NCI-H524 treated with DMSO at 0.1 percent for 48 hours (cell line): ENCODE data around the gene IFT20.

Experiments
- DNase-seq: peaks from one replicate; lab custom pipeline; 2025; lab: John Stamatoyannopoulos, UW

Gene IFT20, protein sequence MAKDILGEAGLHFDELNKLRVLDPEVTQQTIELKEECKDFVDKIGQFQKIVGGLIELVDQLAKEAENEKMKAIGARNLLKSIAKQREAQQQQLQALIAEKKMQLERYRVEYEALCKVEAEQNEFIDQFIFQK

DNA sequence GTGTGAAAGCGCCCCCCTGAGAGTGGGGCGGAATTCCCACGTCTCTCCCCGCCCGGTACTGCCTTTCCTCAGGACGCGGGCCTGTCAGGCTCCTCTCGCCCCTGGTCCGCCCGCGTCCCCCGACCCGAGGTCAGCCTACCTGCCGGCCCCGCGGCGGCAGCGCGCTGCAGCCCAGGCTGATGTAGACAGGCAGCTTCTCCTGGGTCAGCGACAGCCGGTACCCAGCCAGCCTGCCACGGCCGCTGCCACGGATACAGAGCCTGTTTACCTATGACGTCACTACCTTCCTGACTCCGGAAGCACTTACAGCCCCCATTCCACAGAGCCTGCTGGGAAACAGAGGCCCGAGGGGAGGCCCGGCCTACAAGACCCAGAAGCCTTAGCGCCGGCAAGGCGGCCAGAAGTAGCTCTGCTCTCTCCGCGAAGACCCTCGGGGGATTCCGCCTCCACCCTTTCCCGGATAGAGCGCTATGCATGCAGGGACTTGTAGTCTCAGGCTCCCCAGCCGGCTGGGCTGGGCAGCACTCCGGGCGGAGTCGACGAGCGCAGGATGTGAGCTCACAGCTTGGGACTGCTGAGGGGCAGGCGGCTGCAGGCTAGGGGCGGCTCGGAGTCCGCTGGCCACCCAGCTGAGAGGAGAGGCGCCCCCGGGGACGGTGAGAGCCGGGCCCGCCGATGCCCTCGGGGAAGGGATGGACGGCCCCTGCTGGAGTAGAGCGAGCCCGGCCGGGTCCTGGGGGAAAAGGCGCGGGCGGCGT is at the start of gene IFT20, which contains the start of gene TNFAIP1:
TSS of gene IFT20 (minus strand) at position 272 of the 758 bp plus-strand sequence. CDS start 3,487 bp downstream, outside the sequence.
TSS of gene TNFAIP1 (plus strand) at position 561 of the 758 bp plus-strand sequence. CDS start 3,761 bp downstream, outside the sequence.
- peak; percentile 100 for DNase-seq

GRCh38 chr17:28385037-28385400 is 49.7 kb upstream of the IFT20 start:
- DNase-seq: no peak

GRCh38 chr17:28384281-28385036 is 49.2 kb upstream of the IFT20 start:
- DNase-seq: no peak

GRCh38 chr17:28381141-28381825 is 46.0 kb upstream of the IFT20 start:
- DNase-seq: no peak

- DNase-seq: no peak
Measured at GRCh38 chr17:28379814-28380801, 44.8 kb upstream of the IFT20 start.

GRCh38 chr17:28372945-28373274 is 37.6 kb upstream of the IFT20 start:
- DNase-seq: no peak

DNA sequence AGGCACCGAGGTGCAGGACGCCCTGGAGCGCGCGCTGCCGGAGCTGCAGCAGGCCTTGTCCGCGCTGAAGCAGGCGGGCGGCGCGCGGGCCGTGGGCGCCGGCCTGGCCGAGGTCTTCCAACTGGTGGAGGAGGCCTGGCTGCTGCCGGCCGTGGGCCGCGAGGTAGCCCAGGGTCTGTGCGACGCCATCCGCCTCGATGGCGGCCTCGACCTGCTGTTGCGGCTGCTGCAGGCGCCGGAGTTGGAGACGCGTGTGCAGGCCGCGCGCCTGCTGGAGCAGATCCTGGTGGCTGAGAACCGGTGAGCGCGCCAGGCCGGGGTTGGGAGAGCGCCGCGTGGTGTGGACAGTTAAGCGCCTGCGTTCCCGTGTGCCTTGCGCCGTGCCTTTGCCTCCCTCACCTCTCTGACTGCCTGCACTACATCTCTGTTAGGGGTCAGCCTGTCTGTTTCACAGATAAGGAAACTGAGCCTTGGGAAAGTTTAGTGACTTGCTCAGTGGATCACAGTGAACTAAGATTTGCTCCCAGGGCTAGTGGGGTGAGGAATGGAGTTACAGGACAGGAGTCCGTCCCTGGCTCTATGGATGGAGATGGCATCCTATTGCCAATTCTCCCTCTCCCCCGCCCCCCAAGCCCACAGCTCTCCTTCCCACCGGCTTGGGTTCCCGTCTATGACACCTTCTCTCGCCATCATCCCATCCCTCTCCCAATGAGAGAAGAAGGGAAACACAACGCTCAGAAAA is 37.1 kb upstream of the IFT20 start:
- no peak for DNase-seq

- peak; percentile 82 for DNase-seq
Measured at GRCh38 chr17:28371245-28372202, 36.3 kb upstream of the IFT20 start, which contains the start of gene SARM1. SARM1 (plus strand) TSS chr17:28371694; CDS start chr17:28372033, 339 bp downstream.

DNA sequence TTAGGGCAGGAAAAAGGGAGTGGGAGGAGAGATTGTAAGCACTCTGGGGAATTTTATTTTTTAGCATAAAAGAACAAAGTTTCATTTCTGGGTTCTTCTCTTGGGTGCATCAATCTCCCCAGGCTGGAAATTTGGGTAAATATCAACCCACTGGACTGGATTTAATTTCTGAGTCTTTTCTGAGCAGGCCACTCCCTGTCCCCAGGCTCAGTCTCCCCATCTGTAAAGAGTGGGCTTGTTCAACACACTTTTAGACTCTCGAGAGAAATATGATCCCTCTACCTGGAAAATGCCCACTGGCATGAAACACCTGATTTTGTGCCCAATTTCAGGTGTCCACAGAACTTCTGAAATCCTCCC is 35.5 kb upstream of the IFT20 start:
- no peak for DNase-seq

- DNase-seq: no peak
Measured at GRCh38 chr17:28370035-28370743, 34.9 kb upstream of the IFT20 start, which contains the start of gene VTN. VTN (minus strand) TSS chr17:28370307; CDS start chr17:28370203, 104 bp downstream.

- DNase-seq: no peak
Measured at GRCh38 chr17:28369684-28370034, 34.4 kb upstream of the IFT20 start.

DNA sequence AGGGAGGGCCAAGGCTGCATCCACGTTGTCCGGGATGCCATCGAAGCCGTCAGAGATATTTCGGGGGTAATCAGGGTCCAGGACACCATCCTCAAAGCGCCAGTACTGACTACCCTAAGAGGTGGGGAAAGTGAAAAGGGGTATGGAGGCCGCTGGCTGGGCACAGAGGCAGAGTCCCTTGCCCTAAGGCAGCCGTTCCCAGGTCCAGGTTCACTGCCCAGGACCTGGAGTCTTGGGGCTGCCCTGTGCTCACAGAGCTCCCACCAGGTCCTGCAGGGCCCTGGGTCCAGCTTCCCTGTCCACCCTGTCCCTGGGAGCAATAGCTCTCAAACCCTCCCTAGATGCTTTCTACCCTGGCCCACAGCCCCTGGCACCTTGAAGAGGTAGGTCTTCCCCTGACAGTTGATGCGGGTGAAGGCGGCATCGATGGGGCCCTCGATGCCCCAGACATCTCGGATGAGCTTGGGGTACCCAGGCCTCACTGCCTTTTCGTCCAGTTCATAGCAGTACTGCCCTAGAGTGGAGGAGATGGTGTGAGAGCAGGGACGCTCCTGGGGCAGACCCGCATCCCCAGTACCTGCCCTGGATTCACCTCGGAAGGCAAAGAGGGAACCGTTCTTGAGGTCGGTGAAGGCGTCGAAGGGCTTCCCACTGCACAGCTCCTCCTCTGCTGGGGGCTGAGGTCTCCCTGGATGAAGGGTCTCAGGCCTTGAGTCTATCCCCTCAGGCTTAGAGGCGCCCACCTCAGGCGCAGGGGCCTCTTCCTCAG is 33.8 kb upstream of the IFT20 start:
- DNase-seq: no peak

DNA sequence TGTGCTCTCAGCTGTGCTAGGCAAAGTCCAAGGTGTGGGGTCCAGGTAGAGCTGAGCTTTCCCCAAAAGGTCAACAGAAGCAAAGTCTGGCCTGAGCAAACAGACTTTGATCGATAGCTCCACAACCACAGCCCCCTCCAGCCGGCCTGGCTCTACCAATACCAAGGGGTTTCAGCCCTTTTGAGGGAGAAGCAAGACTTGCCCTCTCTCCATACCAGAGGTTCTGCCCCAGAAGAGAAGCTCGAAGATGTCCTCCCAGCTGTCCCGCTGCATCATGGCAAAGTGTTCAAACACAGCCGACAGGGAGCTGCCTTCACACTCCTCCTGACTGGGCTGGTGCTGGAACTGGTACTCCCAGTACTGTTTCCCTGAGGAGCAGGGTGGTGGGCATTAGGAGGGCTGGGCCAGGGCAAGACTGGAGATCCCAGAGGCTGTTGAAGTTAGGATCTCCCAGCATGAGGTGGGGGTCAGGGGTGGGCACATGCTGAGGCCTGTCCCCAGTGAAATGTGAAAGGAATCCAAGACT is 33.1 kb upstream of the IFT20 start:
- DNase-seq: no peak

DNA sequence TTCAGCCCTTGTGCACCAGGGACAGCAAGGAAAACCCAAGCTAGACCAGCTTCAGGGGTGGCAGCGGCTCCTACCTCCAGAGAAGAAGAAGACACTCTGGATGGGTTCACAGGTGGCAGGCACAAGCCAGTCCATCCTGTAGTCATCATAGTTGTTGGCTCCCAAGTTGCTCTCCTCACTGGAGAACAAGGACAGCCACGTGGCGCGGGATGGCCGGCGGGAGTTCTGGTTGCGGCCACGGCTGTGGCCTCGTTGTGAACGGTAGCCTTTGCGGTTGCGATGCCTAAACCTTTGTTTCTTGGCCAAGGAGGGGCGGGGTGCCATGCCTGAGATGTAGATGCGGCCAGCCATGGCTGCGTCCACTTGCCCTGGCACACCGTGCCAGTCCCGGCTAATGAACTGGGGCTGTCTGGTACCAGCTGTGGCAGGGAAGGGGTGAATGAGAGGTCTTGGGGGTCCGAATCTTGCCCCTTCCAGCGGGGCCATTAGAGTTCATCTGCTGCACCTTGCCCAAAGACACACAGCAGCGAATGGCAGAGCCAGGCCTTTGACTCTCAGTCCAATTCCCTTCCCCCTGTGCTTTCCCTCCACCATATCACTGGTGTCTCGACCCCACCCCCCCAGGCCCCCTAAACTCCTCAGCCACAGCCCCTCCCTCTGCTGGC is 32.5 kb upstream of the IFT20 start:
- DNase-seq: no peak

GRCh38 chr17:28366605-28367004 is 31.3 kb upstream of the IFT20 start:
- DNase-seq: no peak

- peak; percentile 44 for DNase-seq
Measured at GRCh38 chr17:28365487-28365886, 30.2 kb upstream of the IFT20 start.
